ENCODE measurements around the gene RASGRF1.

RASGRF1 gene

DNA sequence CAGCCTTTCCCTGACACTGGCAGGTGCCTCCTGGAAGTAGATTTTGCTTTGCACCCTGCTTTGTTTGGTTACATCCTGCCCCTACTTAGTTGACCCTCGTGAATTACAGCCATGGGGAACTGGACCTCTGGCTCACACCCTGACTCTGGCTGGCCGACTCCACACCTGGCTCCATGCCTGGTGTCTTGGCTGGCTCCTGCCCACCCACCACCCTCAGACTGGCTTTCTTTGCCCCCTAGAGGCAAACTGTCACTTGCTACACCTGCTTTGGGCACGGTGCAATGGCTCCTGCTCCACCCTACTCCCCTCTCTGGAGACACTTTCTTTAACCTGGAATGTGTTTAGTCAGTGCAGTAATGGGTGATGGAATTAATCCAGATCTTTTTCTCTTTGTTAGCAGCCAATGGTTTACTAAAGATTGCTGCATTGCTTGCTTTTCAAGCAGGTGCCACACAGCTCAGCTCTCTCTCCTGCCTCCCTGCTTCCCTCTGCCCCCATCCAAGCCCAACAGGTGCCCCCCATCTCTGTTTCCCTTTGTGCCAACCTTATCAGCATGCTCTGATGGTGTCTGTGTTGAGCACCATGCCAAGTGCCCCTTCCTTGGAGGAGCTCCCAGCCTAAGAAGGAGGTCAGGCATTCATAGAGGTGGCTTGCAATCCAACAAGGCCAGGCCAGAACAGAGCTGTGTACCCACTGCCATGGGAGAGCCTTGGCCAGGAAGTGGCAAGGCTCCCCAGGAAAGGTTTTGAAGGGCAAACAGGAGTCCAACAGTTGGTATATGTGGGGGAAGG, 38.4 kb downstream of the RASGRF1 start:
- no peaks in the 10 kb centered on the region; the same call in 1 of the 2 replicates for H3K27me3 ChIP-seq (replicated peaks; ENCODE audit: control insufficient read depth, insufficient read depth, low read length)
- TF ChIP-seq, protein P1, sequence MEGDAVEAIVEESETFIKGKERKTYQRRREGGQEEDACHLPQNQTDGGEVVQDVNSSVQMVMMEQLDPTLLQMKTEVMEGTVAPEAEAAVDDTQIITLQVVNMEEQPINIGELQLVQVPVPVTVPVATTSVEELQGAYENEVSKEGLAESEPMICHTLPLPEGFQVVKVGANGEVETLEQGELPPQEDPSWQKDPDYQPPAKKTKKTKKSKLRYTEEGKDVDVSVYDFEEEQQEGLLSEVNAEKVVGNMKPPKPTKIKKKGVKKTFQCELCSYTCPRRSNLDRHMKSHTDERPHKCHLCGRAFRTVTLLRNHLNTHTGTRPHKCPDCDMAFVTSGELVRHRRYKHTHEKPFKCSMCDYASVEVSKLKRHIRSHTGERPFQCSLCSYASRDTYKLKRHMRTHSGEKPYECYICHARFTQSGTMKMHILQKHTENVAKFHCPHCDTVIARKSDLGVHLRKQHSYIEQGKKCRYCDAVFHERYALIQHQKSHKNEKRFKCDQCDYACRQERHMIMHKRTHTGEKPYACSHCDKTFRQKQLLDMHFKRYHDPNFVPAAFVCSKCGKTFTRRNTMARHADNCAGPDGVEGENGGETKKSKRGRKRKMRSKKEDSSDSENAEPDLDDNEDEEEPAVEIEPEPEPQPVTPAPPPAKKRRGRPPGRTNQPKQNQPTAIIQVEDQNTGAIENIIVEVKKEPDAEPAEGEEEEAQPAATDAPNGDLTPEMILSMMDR (IDR thresholded peaks at IDR 0.05; ENCODE audit: insufficient read depth, low read length, poor library complexity, severe bottlenecking): no peak
- no peak overlapping the region for H3K4me3 ChIP-seq (replicated peaks; ENCODE audit: low read depth, low read length)
- no peaks in the 10 kb centered on the region for H3K36me3 ChIP-seq (ENCODE audit: control insufficient read depth, insufficient read depth, low read length)
- DNase-seq (ENCODE audit: extremely low read depth, insufficient read length): no peak

DNA sequence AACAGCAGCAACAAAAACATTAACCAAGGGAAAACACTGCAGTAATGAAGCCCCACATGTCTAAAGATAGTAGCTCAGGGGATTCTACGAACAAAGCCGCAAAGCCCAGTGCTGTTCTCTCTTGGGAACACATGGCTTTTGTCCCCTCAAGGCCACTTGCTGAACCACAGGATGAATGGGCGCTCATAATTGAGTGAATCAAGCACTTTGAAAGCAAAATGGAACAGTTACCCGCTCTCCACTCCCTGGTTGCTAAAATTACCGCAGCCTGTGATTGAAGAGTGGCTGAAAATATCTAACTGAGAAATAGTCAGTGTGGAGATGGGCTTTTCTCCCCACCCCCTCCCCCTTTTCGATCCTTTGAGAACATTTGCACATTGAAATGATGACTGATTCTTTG, 39.6 kb downstream of the RASGRF1 start:
- TF ChIP-seq, protein P1 (IDR thresholded peaks at IDR 0.05; ENCODE audit: insufficient read depth, low read length, poor library complexity, severe bottlenecking): no peak
- no peaks in the 10 kb centered on the region; the same call in 1 of the 2 replicates for H3K27me3 ChIP-seq (replicated peaks; ENCODE audit: control insufficient read depth, insufficient read depth, low read length)
- no peaks in the 10 kb centered on the region for H3K36me3 ChIP-seq (ENCODE audit: control insufficient read depth, insufficient read depth, low read length)
- DNase-seq (ENCODE audit: extremely low read depth, insufficient read length): no peak
- no peak overlapping the region for H3K4me3 ChIP-seq (replicated peaks; ENCODE audit: low read depth, low read length)

DNA sequence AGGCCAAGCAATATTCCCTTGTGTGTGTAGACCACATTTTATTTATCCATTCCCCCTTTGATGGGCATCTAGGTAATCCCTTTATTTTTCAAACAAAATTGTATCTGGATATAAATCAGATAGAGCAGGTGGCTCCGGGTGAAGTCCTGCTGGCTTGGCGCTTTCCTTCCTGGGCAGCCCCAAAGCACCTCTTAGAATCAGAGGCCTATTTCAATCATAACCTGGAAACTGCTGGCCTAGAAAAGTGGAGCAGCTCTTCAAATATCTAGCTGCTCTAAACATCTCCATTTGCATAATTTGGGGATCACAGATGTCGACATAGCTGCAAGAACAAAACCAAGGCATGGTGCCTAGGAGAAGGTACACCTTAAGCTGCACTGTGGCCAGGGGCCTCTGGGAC, 40.2 kb downstream of the RASGRF1 start:
- no peaks in the 10 kb centered on the region for H3K36me3 ChIP-seq (ENCODE audit: control insufficient read depth, insufficient read depth, low read length)
- no peak for DNase-seq (ENCODE audit: extremely low read depth, insufficient read length)
- no peaks in the 10 kb centered on the region for H3K27me3 ChIP-seq (replicated peaks; ENCODE audit: control insufficient read depth, insufficient read depth, low read length)
- TF ChIP-seq, protein P1 (IDR thresholded peaks at IDR 0.05; ENCODE audit: insufficient read depth, low read length, poor library complexity, severe bottlenecking): no peak
- H3K4me3 ChIP-seq (replicated peaks; ENCODE audit: low read depth, low read length): no peak overlapping the region

DNA sequence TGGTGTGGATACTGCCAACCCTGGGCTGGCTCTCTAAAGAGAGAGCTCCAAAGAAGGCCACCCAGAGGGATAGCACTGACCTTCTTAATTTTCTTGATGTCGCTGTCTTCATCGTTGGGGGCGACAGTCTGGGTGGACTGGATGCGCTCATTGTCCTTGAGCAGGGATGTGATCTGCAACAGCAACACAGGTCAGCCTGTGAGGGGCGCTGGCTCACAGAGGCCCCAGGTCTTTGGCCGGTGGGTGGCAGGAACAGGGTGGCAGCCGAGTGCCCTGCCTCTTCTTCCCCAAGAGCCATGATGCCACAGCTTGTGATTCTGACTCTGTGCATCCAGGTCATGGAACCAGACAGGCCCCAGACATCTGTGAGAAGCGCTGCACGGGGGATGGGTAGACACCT, 41.2 kb downstream of the RASGRF1 start:
- TF ChIP-seq, protein P1 (IDR thresholded peaks at IDR 0.05; ENCODE audit: insufficient read depth, low read length, poor library complexity, severe bottlenecking): no peak
- no peaks in the 10 kb centered on the region for H3K36me3 ChIP-seq (ENCODE audit: control insufficient read depth, insufficient read depth, low read length)
- H3K4me3 ChIP-seq (replicated peaks; ENCODE audit: low read depth, low read length): no peak overlapping the region
- H3K27me3 ChIP-seq (replicated peaks; ENCODE audit: control insufficient read depth, insufficient read depth, low read length): no peaks in the 10 kb centered on the region
- DNase-seq (ENCODE audit: extremely low read depth, insufficient read length): no peak

DNA sequence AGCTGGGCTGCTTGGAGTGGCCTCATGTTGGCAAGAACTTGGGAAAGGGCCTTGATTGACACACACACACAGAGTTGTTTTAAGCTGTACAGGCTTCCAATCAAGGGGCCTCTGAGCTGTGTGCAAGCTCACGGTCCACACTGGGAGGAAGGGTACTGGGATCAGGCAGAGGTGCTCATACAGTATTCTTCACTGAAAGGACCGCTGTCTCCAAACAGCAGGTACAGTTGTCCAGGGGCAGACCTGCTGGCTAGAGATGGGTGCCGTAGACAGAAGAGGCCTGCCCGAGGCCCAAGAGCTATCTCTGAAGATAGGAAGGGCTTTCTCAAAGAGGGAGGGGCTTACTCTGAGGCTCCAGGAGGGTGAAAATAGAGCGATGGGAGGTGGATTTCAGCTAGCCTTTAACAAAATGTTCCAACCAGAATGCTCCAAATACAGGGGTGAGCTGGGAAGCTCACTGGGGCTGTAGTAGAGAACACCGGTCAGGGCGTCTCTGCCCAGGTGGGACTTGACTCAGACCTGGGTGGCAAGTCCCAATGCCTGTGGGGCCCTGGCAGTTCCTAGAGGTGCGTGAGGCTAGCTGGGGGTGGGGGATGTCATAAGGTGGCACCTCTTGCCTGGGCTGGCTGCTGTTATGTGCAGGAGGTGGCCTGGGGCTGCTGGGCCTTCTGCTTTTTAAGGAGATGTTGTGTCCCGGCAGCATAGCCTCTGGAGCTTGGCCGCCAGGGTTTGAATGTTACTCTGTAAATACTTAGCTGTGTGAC, 42.7 kb downstream of the RASGRF1 start:
- no peak for DNase-seq (ENCODE audit: extremely low read depth, insufficient read length)
- Histone ChIP-seq H3K27me3 (replicated peaks; ENCODE audit: control insufficient read depth, insufficient read depth, low read length) (no peaks in the 10 kb centered on the region), H3K4me3 (replicated peaks; ENCODE audit: low read depth, low read length) (no peak overlapping the region), H3K36me3 (ENCODE audit: control insufficient read depth, insufficient read depth, low read length) (no peaks in the 10 kb centered on the region)
- TF ChIP-seq, protein P1 (IDR thresholded peaks at IDR 0.05; ENCODE audit: insufficient read depth, low read length, poor library complexity, severe bottlenecking): no peak
